Calu3 (cell line): ENCODE results near the gene VGLL4. TPM values are rescaled to one million over a fixed set of nuclear protein-coding genes. Genes with fewer than 3 reads are reported as not detected.

Experiments
- BruUV-seq: library from RNA; stranded (reverse); fragments of 400-500 nt; replicated peaks from 2 replicates; lab custom pipeline; 2021; lab: Mats Ljungman, UMichigan
- CTCF ChIA-PET: fragments of 300-600 bp; sonication (Branson Sonifier 250); formaldehyde crosslinking; loops from one replicate; lab custom pipeline; 2022; ENCODE audit warnings: antibody characterized with exemption; lab: Charles Lee
- DNase-seq: peaks from one replicate; pipeline ENCODE4 v3.0.0; 2022
- H3K27ac Mint-ChIP-seq: one replicate; pipeline ENCODE4 v1.8.0; 2022; ENCODE audit warnings: mixed read lengths; ENCODE audit not compliant: unreplicated experiment
- H3K27me3 Mint-ChIP-seq: one replicate; pipeline ENCODE4 v1.8.0; 2022; ENCODE audit warnings: mixed read lengths; ENCODE audit not compliant: unreplicated experiment
- H3K36me3 Mint-ChIP-seq: one replicate; pipeline ENCODE4 v1.8.0; 2022; ENCODE audit warnings: mild to moderate bottlenecking, moderate library complexity, mixed read lengths; ENCODE audit not compliant: insufficient read depth, unreplicated experiment
- H3K4me1 Mint-ChIP-seq: one replicate; pipeline ENCODE4 v1.8.0; 2022; ENCODE audit warnings: mild to moderate bottlenecking, low read depth, mixed read lengths; ENCODE audit not compliant: unreplicated experiment
- H3K4me3 Mint-ChIP-seq: one replicate; pipeline ENCODE4 v1.8.0; 2022; ENCODE audit warnings: mild to moderate bottlenecking, low read depth, moderate library complexity, mixed read lengths; ENCODE audit not compliant: unreplicated experiment
- H3K9me3 Mint-ChIP-seq: one replicate; pipeline ENCODE4 v1.8.0; 2022; ENCODE audit warnings: low read depth, mixed read lengths; ENCODE audit not compliant: unreplicated experiment
- intact Hi-C: fragments of 100-400 bp; cut with micrococcal nuclease; formaldehyde crosslinking; loops from one replicate; pipeline ENCODE4 v1.10.0; 2022; ENCODE audit not compliant: unreplicated experiment
- total RNA-seq: library from RNA; stranded (reverse); gene quantifications from 2 replicates; pipeline ENCODE4 v1.2.3, GENCODE V29; 2022
- TF ChIP-seq, protein P1 (sequence below): fragments of 200-600 bp; IDR thresholded peaks from one replicate; pipeline ENCODE4 v1.8.0; 2022; ENCODE audit warnings: antibody characterized with exemption; ENCODE audit not compliant: unreplicated experiment

Gene VGLL4
- total RNA-seq, 1 experiment from 2014 or later: 51.3 TPM

DNA sequence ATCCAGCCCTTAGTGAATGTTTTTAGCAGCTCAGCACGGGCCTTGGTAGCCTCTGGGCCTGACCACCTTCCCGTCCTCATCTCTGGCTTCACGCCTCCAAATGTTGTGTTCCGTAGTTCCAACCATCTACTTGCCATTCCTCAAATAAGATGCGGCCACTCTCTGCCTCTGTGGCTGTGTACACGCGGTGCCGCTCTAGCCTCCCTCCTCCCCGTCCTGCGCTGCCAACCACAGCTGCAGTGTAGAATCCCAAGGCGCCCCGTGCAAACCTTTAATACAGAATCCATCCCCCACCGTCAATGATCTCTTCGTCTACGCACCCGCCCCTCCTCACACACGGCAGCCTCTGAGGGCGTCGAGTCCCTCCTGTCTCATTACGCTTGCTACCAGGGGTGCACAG lies 77.2 kb downstream of the VGLL4 start:
- no TSS peak for BruUV-seq
- DNase-seq: no peak
- H3K9me3 Mint-ChIP-seq: no peaks in the 10 kb centered on the region
- H3K36me3 Mint-ChIP-seq: peaks cover 35% of the 10 kb centered on the region
- H3K27ac Mint-ChIP-seq: no peak overlapping the region
- no peak overlapping the region for H3K4me3 Mint-ChIP-seq
- H3K27me3 Mint-ChIP-seq: no peaks in the 10 kb centered on the region
- H3K4me1 Mint-ChIP-seq: peaks cover 17% of the 10 kb centered on the region
- intact Hi-C loops: no loop called here
- CTCF ChIA-PET: no interaction called here
- TF ChIP-seq, protein P1, sequence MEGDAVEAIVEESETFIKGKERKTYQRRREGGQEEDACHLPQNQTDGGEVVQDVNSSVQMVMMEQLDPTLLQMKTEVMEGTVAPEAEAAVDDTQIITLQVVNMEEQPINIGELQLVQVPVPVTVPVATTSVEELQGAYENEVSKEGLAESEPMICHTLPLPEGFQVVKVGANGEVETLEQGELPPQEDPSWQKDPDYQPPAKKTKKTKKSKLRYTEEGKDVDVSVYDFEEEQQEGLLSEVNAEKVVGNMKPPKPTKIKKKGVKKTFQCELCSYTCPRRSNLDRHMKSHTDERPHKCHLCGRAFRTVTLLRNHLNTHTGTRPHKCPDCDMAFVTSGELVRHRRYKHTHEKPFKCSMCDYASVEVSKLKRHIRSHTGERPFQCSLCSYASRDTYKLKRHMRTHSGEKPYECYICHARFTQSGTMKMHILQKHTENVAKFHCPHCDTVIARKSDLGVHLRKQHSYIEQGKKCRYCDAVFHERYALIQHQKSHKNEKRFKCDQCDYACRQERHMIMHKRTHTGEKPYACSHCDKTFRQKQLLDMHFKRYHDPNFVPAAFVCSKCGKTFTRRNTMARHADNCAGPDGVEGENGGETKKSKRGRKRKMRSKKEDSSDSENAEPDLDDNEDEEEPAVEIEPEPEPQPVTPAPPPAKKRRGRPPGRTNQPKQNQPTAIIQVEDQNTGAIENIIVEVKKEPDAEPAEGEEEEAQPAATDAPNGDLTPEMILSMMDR: no peak

- Mint-ChIP-seq H3K9me3 (no peaks in the 10 kb centered on the region), H3K27me3 (no peaks in the 10 kb centered on the region), H3K36me3 (peaks cover 41% of the 10 kb centered on the region), H3K4me1 (peaks cover 17% of the 10 kb centered on the region), H3K4me3 (no peak overlapping the region), H3K27ac (no peak overlapping the region)
- TF ChIP-seq, protein P1: no peak
- no peak for DNase-seq
- CTCF ChIA-PET: no interaction called here
- no TSS peak for BruUV-seq
- intact Hi-C loops: no loop called here
These were observed 77.8 kb downstream of the VGLL4 start for GRCh38 chr3:11565932-11566331.

DNA sequence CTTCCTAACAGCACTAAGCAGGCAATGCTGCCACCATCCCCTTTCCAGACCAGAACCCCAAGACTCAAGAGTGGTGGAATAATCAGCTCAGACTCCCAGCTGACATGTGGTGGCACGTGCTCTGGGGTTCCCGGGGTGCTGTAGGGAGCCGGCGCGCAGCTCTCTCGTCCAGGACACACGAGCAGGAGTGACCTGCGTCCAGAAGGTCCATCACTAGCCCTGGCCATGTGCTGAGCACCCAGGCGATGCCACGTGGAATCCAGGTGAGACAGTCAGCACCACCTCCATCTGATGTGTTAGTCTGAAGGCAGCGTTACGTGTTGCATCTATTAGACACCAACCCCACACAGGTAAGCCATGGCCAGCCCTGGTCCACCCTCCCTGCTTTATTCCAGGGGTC lies 78.2 kb downstream of the VGLL4 start:
- BruUV-seq: no TSS peak

GRCh38 chr3:11565072-11565471 lies 78.6 kb downstream of the VGLL4 start:
- CTCF ChIA-PET: no interaction called here
- H3K4me1 Mint-ChIP-seq: peaks cover 17% of the 10 kb centered on the region
- BruUV-seq: no TSS peak
- H3K27ac Mint-ChIP-seq: no peak overlapping the region
- H3K36me3 Mint-ChIP-seq: peaks cover 40% of the 10 kb centered on the region
- no peak for DNase-seq
- TF ChIP-seq, protein P1: no peak
- no peak overlapping the region for H3K4me3 Mint-ChIP-seq
- intact Hi-C loops: no loop called here
- H3K9me3 Mint-ChIP-seq: no peaks in the 10 kb centered on the region
- no peaks in the 10 kb centered on the region for H3K27me3 Mint-ChIP-seq

More for the DNA sequence above, 78.2 kb downstream of the VGLL4 start:
- CTCF ChIA-PET: no interaction called here
- H3K27ac Mint-ChIP-seq: no peak overlapping the region
- no peak overlapping the region for H3K4me3 Mint-ChIP-seq
- intact Hi-C loops: no loop called here
- H3K36me3 Mint-ChIP-seq: peaks cover 41% of the 10 kb centered on the region
- no peaks in the 10 kb centered on the region for H3K27me3 Mint-ChIP-seq
- DNase-seq: no peak
- no peaks in the 10 kb centered on the region for H3K9me3 Mint-ChIP-seq
- peaks cover 17% of the 10 kb centered on the region for H3K4me1 Mint-ChIP-seq
- TF ChIP-seq, protein P1: no peak
